HepG2 (cell line): ENCODE data around the gene CCDC201. TPM values are rescaled to one million over a fixed set of nuclear protein-coding genes. Genes with fewer than 3 reads are reported as not detected.

ENCODE experiments used
- CBFB ChIP-seq: sonication (generic); formaldehyde crosslinking; IDR thresholded peaks from 2 replicates; pipeline ENCODE4 v1.4.0; 2020; ENCODE audit warnings: missing genetic modification reagents
- CREB1 ChIP-seq, 2 experiments: fragments of 450-650 bp in 1 of 2; IDR thresholded peaks; 2 replicates each; pipeline ENCODE4 v1.6.1; 2016 to 2017; ENCODE audit warnings: control low read depth in 1 of 2, mild to moderate bottlenecking in 1 of 2, missing compliant biosample characterization in 1 of 2, missing genetic modification characterization in 1 of 2
- ELF3 ChIP-seq: IDR thresholded peaks from 2 replicates; pipeline ENCODE4 v1.6.1; 2016; ENCODE audit warnings: missing genetic modification reagents, missing compliant biosample characterization
- EP300 ChIP-seq, 3 experiments: sonication (generic) in 1 of 3; formaldehyde crosslinking in 1 of 3; IDR thresholded peaks; 2 replicates each; pipeline versions ENCODE4 v1.5.1 to v1.6.1; 2011 to 2020; ENCODE audit warnings: low read depth in 2 of 3, low read length in 2 of 3, borderline replicate concordance in 1 of 3, improper control_type of control experiment in 1 of 3, mild to moderate bottlenecking in 1 of 3, missing genetic modification reagents in 1 of 3, moderate library complexity in 1 of 3
- FOSL2 ChIP-seq: sonication (generic); formaldehyde crosslinking; IDR thresholded peaks from 2 replicates; pipeline ENCODE4 v1.4.0; 2020; ENCODE audit warnings: missing genetic modification reagents
- FOXO1 ChIP-seq: sonication (generic); formaldehyde crosslinking; IDR thresholded peaks from 2 replicates; pipeline ENCODE4 v1.4.0; 2020; ENCODE audit warnings: missing genetic modification reagents
- GATAD2A ChIP-seq: IDR thresholded peaks from 2 replicates; pipeline ENCODE4 v1.6.1; 2016
- RARA ChIP-seq: IDR thresholded peaks from 2 replicates; pipeline ENCODE4 v1.6.1; 2016; ENCODE audit warnings: missing genetic modification reagents, missing compliant biosample characterization
- RXRB ChIP-seq: IDR thresholded peaks from 2 replicates; pipeline ENCODE4 v1.6.1; 2016; ENCODE audit warnings: borderline replicate concordance, missing genetic modification reagents, missing compliant biosample characterization
- SMC3 ChIP-seq: IDR thresholded peaks from 2 replicates; pipeline ENCODE4 v1.6.1; 2011; ENCODE audit warnings: low read length, improper control_type of control experiment
- SUZ12 ChIP-seq: fragments of 150-350 bp; IDR thresholded peaks from 2 replicates; pipeline ENCODE4 v1.6.1; 2014; ENCODE audit warnings: low read depth, low read length
- TCF7 ChIP-seq: sonication (generic); IDR thresholded peaks from 2 replicates; pipeline ENCODE4 v1.6.1; 2016; ENCODE audit warnings: antibody characterized with exemption, low read depth
- U2AF1 ChIP-seq: fragments of 200-400 bp; formaldehyde crosslinking; optimal IDR thresholded peaks from 2 replicates; pipeline ENCODE3; 2017; ENCODE audit warnings: mild to moderate bottlenecking, low read depth, low read length
- ZNF816 ChIP-seq: sonication (generic); formaldehyde crosslinking; IDR thresholded peaks from 2 replicates; pipeline ENCODE4 v1.8.0; 2022; ENCODE audit warnings: missing genetic modification reagents, mild to moderate bottlenecking, borderline replicate concordance
- polyA plus RNA-seq, 8 experiments: library from polyadenylated mRNA; depleted of rRNA in 3 of 8; stranded (reverse) in 7 of 8; unstranded in 1 of 8; fragments of >200 nt; fragmentation: Illumina TruSeq in 4 of 8; extraction: Trizol in 4 of 8; gene quantifications; 2 replicates each; pipeline versions ENCODE4 v1.2.1 to v1.2.3, GENCODE V29; 2011 to 2016; ENCODE audit warnings: low read depth in 4 of 8, missing spikeins in 1 of 8, mixed read lengths in 1 of 8; ENCODE audit not compliant: insufficient read depth in 1 of 8
- total RNA-seq, 5 experiments: library from RNA; depleted of rRNA; stranded (reverse); fragments of >200 nt; fragmentation: Illumina TruSeq; extraction: Trizol; gene quantifications; 2 replicates each; pipeline ENCODE4 v1.2.3, GENCODE V29; 2016; ENCODE audit warnings: low read depth in 1 of 5
- TF ChIP-seq, protein P1 (sequence below): sonication (generic); formaldehyde crosslinking; IDR thresholded peaks from 2 replicates; pipeline ENCODE4 v1.5.0; 2020; ENCODE audit warnings: missing genetic modification reagents
- TF ChIP-seq, protein P2 (sequence below): sonication (generic); formaldehyde crosslinking; conservative IDR thresholded peaks from 2 replicates; pipeline ENCODE4 v1.4.0; 2020; ENCODE audit warnings: missing genetic modification reagents
- TF ChIP-seq, protein P3 (sequence below): sonication (generic); formaldehyde crosslinking; IDR thresholded peaks from 2 replicates; pipeline ENCODE4 v1.8.0; 2022; ENCODE audit warnings: mild to moderate bottlenecking, missing genetic modification reagents
- TF ChIP-seq, protein P4 (sequence below): sonication (generic); formaldehyde crosslinking; IDR thresholded peaks from 2 replicates; pipeline ENCODE4 v1.5.1; 2020; ENCODE audit warnings: mild to moderate bottlenecking, missing genetic modification reagents, moderate library complexity
- TF ChIP-seq, protein P5 (sequence below): IDR thresholded peaks from 2 replicates; pipeline ENCODE4 v1.6.1; 2016; ENCODE audit warnings: missing genetic modification reagents, missing compliant biosample characterization

CCDC201 gene
- total and polyA plus RNA-seq, 2 of the 13 experiments (the other 11 are each of a cell fraction or from before 2014, with no cell fraction given): 0.92 TPM; not detected in 1

DNA sequence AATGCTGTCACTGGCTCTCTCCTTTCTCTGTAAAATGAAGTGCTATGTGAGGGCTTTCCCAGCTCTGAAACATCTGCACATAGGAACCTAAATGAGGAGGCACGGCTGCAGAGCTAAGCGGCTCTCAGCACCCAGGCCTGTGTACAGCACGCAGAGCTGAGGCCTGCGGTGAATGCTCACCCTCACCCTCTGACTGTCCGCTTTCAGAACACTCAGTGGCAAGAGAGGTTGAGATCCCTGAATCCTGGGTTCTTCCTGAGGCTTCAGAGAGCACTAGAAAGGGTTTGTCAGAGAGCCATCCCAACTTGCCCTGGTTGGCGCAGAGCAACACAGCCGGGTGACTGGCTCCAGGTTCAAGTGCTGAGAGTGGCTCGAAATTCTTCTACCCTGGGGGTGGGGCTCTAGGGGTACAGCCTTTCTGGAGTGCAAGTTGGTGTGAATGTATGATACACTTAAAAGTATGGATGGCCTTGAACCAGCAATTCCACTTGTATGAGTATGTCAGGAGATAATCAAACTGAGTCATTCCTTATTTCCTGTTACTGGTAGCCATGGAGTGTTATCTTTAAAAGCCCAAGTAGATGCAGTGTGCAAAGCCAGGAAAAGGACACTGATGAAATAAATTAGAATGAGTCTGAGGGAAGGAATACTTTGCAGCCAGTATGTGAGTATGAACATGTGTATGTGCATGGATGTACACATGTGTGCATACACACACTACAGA is 1.7 kb upstream of the CCDC201 start (continued):
- TF ChIP-seq, protein P1, sequence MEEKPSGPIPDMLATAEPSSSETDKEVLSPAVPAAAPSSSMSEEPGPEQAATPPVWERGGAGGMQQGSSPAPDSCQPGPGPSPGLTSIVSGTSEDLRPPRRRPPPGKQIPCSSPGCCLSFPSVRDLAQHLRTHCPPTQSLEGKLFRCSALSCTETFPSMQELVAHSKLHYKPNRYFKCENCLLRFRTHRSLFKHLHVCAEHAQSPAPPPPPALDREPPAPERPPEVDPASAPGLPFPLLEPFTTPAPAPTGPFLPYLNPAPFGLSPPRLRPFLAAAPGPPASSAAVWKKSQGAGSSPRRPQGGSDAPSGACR (CRISPR knock-in tag): no peak
- TF ChIP-seq GATAD2A (CRISPR knock-in tag) (peak; percentile 43; the same call in 1 of the 2 replicates), SUZ12 (no peak), ELF3 (CRISPR knock-in tag) (0 out of 2 replicates have a peak, but pooled peaks have one; percentile 14), TCF7 (peak; percentile 31; the same call in 1 of the 2 replicates), CREB1 (IDR thresholded peaks at IDR 0.05) (no peak), CREB1 (CRISPR knock-in tag; IDR thresholded peaks at IDR 0.05) (no peak), RARA (CRISPR knock-in tag) (peak; percentile 66), SMC3 (no peak), FOXO1 (CRISPR knock-in tag) (no peak; the same call in 1 of the 2 replicates), U2AF1 (no peak), CBFB (no peak), ZNF816 (CRISPR knock-in tag) (no peak), FOSL2 (peak; percentile 86), RXRB (CRISPR knock-in tag) (peak; percentile 41; the same call in 1 of the 2 replicates), EP300 (IDR thresholded peaks at IDR 0.05; ENCODE audit: low read depth in 2 of 2, low read length in 2 of 2) (peak in 1 of 2 experiments; percentile 72; a peak in 1 of 4 replicates), EP300 (CRISPR knock-in tag; IDR thresholded peaks at IDR 0.05; ENCODE audit: borderline replicate concordance) (no peak)
- TF ChIP-seq, protein P2, sequence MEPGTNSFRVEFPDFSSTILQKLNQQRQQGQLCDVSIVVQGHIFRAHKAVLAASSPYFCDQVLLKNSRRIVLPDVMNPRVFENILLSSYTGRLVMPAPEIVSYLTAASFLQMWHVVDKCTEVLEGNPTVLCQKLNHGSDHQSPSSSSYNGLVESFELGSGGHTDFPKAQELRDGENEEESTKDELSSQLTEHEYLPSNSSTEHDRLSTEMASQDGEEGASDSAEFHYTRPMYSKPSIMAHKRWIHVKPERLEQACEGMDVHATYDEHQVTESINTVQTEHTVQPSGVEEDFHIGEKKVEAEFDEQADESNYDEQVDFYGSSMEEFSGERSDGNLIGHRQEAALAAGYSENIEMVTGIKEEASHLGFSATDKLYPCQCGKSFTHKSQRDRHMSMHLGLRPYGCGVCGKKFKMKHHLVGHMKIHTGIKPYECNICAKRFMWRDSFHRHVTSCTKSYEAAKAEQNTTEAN (CRISPR knock-in tag): 0 out of 2 replicates have a peak, but pooled peaks have one; percentile 39
- TF ChIP-seq, protein P3, sequence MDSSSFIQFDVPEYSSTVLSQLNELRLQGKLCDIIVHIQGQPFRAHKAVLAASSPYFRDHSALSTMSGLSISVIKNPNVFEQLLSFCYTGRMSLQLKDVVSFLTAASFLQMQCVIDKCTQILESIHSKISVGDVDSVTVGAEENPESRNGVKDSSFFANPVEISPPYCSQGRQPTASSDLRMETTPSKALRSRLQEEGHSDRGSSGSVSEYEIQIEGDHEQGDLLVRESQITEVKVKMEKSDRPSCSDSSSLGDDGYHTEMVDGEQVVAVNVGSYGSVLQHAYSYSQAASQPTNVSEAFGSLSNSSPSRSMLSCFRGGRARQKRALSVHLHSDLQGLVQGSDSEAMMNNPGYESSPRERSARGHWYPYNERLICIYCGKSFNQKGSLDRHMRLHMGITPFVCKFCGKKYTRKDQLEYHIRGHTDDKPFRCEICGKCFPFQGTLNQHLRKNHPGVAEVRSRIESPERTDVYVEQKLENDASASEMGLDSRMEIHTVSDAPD (CRISPR knock-in tag): no peak
- TF ChIP-seq, protein P4, sequence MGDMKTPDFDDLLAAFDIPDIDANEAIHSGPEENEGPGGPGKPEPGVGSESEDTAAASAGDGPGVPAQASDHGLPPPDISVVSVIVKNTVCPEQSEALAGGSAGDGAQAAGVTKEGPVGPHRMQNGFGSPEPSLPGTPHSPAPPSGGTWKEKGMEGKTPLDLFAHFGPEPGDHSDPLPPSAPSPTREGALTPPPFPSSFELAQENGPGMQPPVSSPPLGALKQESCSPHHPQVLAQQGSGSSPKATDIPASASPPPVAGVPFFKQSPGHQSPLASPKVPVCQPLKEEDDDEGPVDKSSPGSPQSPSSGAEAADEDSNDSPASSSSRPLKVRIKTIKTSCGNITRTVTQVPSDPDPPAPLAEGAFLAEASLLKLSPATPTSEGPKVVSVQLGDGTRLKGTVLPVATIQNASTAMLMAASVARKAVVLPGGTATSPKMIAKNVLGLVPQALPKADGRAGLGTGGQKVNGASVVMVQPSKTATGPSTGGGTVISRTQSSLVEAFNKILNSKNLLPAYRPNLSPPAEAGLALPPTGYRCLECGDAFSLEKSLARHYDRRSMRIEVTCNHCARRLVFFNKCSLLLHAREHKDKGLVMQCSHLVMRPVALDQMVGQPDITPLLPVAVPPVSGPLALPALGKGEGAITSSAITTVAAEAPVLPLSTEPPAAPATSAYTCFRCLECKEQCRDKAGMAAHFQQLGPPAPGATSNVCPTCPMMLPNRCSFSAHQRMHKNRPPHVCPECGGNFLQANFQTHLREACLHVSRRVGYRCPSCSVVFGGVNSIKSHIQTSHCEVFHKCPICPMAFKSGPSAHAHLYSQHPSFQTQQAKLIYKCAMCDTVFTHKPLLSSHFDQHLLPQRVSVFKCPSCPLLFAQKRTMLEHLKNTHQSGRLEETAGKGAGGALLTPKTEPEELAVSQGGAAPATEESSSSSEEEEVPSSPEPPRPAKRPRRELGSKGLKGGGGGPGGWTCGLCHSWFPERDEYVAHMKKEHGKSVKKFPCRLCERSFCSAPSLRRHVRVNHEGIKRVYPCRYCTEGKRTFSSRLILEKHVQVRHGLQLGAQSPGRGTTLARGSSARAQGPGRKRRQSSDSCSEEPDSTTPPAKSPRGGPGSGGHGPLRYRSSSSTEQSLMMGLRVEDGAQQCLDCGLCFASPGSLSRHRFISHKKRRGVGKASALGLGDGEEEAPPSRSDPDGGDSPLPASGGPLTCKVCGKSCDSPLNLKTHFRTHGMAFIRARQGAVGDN (CRISPR knock-in tag): peak; percentile 90
- TF ChIP-seq, protein P5, sequence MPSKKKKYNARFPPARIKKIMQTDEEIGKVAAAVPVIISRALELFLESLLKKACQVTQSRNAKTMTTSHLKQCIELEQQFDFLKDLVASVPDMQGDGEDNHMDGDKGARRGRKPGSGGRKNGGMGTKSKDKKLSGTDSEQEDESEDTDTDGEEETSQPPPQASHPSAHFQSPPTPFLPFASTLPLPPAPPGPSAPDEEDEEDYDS (CRISPR knock-in tag): peak; percentile 50; the same call in 1 of the 2 replicates
